ENCODE measurements around the gene RRAS2.

RRAS2 gene

GRCh38 chr11:14341968-14342367 lies 17.0 kb downstream of the RRAS2 start:
- in situ Hi-C loops (cut with HindIII; ENCODE audit: low sequenced_read_pairs) = no loop called here
- no peak for TF ChIP-seq CTCF (IDR thresholded peaks at IDR 0.05; ENCODE audit: low read depth, low read length)

GRCh38 chr11:14340721-14341120 lies 18.3 kb downstream of the RRAS2 start:
- TF ChIP-seq CTCF (IDR thresholded peaks at IDR 0.05; ENCODE audit: low read depth, low read length) = no peak
- in situ Hi-C loops (cut with HindIII; ENCODE audit: low sequenced_read_pairs) = no loop called here
- H3K4me3 ChIP-seq (ENCODE audit: low read depth, low read length) = no peak overlapping the region
- DNase-seq (ENCODE audit: low read depth, low spot score) = no peak

More at GRCh38 chr11:14341968-14342367, 17.0 kb downstream of the RRAS2 start:
- DNase-seq (ENCODE audit: low read depth, low spot score) = no peak
- no peak overlapping the region for H3K4me3 ChIP-seq (ENCODE audit: low read depth, low read length)

GRCh38 chr11:14339356-14339755 lies 19.6 kb downstream of the RRAS2 start:
- H3K4me3 ChIP-seq (ENCODE audit: low read depth, low read length) = no peak overlapping the region
- no peak for DNase-seq (ENCODE audit: low read depth, low spot score)
- in situ Hi-C loops (cut with HindIII; ENCODE audit: low sequenced_read_pairs) = no loop called here
- no peak for TF ChIP-seq CTCF (IDR thresholded peaks at IDR 0.05; ENCODE audit: low read depth, low read length)

- peak; percentile 92 for DNase-seq (ENCODE audit: low read depth, low spot score)
- in situ Hi-C loops (cut with HindIII; ENCODE audit: low sequenced_read_pairs) = no loop called here
- no peak for TF ChIP-seq CTCF (IDR thresholded peaks at IDR 0.05; ENCODE audit: low read depth, low read length)
- H3K4me3 ChIP-seq (ENCODE audit: low read depth, low read length) = peak overlapping the region; percentile 12
These were observed 22.2 kb downstream of the RRAS2 start for GRCh38 chr11:14336507-14337503.

- TF ChIP-seq CTCF (IDR thresholded peaks at IDR 0.05; ENCODE audit: low read depth, low read length) = no peak
- in situ Hi-C loops (cut with HindIII; ENCODE audit: low sequenced_read_pairs) = no loop called here
- peak overlapping the region; percentile 12 for H3K4me3 ChIP-seq (ENCODE audit: low read depth, low read length)
- no peak for DNase-seq (ENCODE audit: low read depth, low spot score)
These were observed 23.3 kb downstream of the RRAS2 start for GRCh38 chr11:14335712-14336111.

GRCh38 chr11:14334893-14335292 lies 24.1 kb downstream of the RRAS2 start:
- in situ Hi-C loops (cut with HindIII; ENCODE audit: low sequenced_read_pairs) = no loop called here
- DNase-seq (ENCODE audit: low read depth, low spot score) = no peak
- H3K4me3 ChIP-seq (ENCODE audit: low read depth, low read length) = no peak overlapping the region
- TF ChIP-seq CTCF (IDR thresholded peaks at IDR 0.05; ENCODE audit: low read depth, low read length) = no peak
